NCI-H446 (cell line): ENCODE measurements around the gene SGK1.
"Not testable (repeated sequence)": the region's sequence is repeated elsewhere in the genome, so short reads cannot be mapped to it uniquely, and the experiment has no call there.

Experiments used
- DNase-seq, 2 experiments: peaks; one replicate each; lab custom pipeline; 2025; lab: John Stamatoyannopoulos, UW

The SGK1 gene

DNA sequence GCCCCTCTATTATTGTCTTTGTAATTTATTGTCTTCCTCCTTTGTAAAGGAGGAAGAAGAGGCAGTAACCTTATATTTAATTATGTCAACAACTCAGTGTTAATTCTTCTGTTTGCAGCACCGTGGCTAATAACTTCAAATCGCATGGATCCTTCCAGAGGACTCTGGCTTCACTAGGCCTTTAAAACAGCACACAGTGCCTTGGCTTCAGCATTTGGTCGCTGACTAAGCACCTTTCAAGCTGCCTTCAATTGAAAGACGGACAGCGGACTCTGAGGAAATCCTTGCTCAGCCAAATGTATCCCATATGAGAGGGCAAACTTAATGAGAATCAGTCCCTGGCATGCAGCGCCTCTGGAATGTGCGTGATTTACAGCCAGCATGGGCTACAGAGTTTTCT lies 64.2 kb downstream of the SGK1 start:
- DNase-seq: peak in 1 of 2 experiments; percentile 60

DNA sequence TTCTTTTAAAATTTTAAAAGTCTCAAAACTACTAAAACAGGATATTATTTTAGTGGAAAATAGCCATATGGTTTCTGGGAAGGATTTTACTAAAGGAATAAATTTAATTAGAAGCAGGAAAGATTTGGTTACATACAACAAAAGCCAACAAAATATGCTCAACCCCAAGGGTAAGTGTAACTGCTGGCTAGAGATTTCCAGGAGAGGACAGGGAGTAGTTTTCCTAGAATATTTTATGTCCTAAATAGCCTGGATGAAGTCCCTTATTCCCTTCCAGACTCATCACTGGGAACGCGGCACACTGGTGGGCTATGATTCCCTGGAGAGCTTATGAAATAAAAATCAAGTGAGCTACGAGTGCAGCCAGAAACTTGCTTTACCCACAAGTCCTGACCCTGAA lies 66.6 kb downstream of the SGK1 start:
- DNase-seq: no peak

DNA sequence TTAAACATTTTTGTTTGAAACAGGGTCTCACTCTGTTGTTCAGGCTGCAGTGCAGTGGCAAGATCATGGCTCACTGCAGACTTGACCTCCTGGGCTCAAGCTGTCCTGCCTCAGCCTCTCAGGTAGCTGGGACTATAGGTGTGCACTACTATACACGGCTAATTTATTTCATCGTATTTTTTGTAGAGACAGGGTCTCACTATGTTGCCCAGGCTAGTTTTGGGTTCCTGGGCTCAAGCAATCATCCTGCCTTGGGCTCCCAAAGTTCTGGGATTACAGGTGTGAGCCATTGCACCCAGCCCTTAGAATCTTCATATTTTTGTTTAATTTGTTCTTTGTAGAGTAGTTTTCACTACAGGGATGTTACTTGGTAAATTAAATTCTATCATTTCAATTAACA lies 67.1 kb downstream of the SGK1 start:
- no peak for DNase-seq

DNA sequence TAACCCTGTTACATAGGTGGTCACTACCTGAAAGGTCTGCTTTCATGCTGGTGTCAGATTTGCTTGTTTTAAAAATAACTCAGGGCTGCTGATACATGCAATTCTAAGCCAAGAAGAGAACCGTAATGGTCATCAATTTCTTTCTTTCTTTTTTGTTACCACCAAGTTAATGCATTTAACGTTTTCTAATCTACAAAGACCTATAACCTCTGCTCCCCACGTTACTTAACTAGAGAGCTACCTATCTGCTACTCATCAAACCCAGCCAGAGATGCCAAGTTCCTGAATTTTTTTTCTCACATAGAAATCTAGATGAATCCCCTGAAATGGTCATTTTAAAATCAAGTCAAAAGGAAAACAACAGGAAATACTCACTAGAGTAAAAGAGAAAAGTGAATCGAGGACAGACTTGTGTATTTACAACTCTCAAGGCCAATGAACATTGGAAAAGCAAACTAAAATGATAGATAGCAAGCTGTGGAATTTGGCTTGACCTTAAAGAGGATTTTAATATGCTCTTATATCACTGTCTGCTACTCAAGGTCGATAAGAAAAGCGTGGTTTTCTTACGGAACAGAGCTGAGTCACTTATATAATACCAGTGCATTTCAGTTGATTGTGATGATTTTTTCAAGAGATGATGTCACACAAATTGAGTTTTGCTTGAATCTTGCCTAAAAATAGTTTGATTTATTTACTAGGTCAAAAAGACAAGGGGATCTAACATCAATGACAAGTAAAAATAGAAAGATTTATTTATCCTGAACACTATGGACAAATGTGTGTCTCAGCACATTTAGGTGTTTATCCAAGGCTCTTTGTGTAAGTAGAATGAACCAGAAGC lies 67.9 kb downstream of the SGK1 start:
- DNase-seq: no peak

DNA sequence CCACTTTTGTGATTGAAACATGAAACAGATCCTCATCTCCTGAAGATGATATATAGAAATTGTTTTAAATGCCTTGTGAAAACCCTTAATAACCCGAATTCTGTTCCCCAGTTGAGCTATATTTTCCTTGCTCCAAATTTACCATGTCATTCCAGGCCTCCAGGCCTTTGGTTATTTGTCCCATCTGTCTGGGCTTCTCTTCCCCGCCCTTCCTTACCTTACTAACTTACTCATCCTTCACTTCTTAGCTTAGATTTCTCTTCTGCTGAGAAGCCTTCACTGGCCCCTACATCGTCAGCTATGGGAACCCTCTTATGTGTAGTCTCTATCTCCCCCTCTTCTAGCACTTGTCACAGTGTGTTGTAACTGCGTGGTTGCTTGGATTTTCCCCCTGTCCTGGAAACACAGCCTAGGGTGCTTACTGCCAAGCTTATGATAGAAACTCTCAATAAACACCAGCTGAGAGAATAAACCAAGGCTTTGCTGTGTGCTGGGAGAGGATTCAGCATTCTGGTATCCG lies 68.6 kb downstream of the SGK1 start:
- DNase-seq: no peak

DNA sequence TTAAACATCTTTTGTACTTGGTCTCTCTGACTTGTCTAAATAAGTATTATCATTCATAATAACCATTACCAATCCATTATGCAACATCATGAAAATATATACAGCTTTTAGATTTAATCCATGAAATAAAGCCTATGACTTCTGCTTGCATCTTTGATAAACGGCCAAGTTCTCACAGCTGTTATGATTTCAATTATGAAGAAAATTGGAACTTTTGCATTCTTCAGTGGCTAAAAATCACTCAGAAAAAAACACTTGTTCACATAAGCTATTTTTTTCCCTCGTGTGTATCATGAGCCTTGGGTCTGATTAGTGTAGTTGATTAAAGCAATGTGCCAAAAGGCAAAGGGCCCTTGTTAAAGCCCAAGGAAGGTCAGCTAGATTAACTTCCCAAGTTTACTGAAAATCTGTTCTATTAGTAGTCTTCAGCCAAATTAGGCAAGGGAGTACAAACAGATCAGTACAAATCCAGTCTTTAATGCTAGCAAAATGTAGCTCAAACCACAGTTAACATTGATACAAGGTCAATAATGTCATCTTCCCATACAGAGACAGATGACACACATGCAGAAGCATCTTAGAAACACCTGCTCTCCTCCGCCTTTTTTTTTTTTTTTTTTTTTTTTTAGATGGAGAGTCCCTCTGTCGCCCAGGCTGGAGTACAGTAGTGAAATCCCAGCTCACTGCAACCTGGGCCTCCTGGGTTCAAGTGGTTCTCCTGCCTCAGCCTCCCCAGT lies 69.9 kb downstream of the SGK1 start:
- peak in 1 of 2 experiments; percentile 23 for DNase-seq

DNA sequence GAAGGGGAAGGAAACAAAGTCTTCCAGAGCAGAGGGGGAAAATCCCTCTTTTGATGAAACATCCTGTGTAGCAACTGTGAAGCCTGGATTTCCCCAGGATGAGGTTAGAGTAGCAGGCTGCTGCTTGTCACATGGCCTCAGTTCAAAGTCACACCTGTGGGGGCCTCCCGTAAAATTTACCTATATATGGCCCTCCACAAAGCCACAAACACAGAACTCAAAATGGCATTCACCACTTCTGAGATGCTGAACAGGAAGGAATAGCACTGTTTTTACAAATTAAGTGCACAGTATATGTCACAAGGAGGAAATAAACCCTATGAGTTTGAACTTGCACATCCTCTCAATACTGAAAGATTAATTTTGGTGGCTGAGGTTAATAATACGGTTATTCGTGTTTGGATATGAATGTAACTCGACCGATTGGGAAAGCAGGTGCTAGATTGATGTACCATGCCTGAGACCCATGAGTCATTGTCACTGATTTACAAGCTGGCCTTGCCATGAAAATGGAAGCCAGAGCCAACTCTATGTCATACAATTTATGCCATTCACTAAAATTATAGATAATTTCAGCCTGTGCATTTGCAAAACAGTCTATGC lies 70.6 kb downstream of the SGK1 start:
- peak in 1 of 2 experiments; percentile 28 for DNase-seq

DNA sequence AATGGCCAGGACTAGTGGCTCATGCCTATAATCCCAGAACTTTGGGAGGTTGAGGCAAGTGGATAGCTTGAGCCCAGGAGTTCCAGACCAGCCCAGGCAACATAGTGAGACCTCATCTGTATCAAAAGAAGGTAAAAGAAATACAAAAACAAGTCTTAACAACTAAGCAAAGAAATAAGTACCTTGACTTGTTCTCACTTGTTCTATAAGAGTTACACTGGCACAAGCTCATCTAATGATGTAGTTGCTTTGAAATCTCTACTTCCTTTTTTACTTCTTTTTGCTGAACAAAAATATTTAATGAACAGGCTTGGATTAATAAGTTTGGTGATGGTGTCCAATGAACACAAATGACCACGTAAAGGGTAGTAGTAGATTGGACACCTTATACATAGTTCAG lies 72.2 kb downstream of the SGK1 start:
- DNase-seq: no peak

DNA sequence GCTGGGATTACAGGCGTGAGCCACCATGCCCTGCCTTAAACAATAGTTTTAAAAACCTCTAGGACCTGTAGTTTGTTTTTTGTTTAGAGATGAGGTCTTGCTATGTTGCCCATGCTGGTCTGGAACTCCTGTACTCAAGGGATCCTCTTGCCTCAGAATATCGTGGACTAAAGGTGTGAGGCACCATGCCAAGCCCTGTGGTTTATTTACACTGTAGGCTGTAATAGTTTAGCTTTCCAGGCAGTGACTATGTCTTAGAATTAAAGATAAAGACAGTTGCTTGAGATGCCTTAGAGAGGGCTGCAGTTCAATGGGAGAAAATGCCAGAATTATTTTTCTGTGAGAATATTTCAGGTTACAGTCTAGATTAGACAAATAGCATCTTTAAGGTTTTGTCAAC lies 72.9 kb downstream of the SGK1 start:
- no peak for DNase-seq

DNA sequence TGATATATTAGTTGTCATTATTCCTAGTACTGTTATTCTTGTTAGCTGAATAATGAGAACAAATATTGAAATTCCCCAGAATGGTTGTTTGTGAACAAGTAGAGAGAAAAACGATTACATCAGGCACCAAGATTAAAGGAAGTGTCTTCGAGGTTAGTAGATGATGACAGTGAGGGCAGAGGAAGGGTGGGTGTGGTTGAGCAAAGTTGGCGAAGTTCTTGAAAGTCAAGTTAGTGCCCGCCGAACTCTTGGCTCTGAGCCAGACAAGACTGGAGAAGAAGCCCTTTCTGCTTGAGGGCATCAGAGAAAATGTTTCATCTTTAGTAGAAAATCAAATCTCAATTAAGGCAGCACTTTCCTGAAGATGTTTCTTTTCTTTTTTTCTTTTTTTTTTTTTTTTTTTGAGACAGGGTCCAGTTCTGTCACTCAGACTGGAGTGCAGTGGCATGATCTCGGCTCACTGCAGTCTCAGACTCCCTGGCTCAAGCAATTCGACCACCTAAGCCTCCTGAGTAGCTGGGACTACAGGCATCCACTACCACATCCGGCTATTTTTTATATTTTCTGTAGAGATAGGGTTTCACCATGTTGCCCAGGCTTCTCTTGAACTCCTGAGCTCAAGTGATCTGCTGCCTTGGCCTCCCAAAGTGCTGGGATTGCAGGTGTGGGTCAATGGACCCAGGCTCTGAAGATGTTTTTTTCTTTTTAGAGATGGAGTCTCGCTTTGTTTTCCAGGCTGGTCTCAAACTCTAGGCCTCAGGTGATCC lies 77.1 kb downstream of the SGK1 start:
- no peak for DNase-seq

DNA sequence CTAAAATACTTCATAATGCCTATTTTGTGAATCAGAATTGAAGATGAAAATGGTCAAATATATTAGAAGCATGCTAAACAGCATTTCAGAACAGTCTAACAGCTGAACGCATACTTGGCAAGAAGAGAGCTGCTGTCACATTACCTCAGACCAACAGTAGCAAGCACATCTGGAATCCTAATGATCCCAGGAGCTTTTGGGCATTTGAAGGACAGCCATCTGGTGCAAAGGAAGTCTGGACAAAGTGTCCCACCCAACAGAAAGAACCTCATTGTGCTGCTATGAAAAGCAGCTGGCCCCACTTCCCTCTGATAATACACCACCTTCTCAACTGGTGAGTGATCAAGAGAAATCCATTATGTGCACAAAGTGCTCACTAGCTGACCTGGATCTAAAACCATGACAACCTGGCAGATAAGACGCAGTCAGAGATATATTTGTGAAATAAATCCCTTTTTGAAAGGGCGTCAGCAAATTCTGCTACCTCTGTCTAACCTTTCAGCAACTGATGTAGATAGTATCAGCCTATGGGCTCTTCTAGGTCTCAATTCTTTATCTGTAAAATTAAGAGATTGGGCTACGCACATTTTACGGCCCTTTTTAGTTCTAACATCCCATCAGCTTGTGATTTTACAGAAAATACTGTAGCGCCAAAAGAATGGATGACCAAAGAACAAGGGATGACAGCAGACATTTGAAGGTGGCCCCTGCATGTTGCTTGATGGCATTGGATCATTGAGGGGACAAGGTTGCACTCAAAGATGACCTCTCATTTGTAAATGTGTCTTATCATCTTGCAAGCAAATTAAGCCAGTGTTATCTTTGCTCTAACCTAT lies 78.7 kb downstream of the SGK1 start:
- no peak for DNase-seq

DNA sequence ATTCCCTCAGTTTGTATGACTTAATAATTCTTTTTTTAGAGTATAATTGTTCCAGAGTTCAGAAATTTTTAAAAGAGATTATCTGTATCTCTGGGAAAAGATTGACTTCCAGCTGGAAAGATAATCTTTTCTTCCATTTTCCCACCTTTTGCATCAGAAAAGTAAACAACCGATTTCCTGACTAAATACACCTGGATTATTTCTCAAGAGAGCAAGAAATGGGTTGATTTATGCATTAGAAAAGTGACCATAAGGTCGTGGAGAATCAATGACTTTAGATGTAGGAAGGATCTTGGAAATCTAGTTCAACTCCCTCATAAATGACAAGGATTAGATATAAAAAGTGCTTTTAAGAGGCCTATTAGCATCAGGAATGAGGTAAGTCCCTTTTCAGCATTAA lies 79.9 kb downstream of the SGK1 start:
- no peak for DNase-seq

DNA sequence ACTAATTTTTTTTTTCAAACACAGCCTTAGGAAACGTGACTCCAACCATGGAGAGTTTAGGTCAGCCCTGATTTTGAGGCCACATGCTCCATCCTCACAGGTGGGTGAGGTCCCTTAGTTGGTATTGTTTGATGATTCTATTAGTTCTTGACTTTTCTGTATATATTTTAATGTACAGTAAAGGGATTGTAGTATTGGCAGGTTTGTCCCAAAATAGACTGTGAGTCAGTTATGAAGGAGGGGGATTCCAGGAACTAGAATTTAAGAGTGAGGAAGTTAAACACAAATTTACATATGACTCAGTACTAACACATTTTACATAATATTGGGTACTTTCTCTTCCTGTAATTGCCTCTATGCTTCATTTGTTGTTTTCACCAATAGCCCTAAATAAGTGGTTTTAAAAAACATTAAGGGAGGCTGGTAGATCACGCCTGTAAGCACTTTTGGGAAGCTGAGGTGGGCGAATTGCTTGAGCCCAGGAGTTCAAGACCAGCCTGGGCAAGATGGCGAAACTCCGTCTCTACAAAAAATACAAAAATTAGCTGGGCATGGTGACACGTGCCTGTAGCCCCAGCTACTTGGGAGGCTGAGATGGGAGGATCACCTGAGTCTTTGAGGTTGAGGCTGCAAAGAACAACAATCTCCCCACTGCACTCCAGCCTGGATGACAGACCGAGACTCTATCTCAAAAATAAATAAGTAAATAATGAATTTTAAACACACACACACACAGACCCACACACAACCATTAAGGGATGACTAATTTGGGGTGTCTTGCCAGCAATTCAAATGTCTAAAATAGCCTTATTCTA lies 81.8 kb downstream of the SGK1 start:
- no peak for DNase-seq

DNA sequence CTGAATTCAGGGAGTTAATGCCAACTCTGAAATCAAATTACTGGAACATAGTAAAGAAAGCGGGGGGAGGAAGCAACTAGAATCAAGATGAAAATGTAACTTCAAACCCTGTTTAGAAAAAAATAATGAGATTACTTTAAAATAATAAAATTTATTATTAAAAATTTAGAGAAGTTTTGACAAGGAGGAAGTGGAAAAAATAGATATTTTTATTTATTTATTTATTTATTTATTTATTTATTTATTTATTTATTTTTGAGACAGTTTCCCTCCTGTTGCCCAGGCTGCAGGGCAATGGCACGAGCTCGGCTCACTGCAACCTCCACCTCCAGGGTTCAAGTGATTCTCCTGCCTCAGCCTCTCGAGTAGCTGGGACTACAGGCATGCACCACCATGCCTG lies 82.6 kb downstream of the SGK1 start:
- not testable (repeated sequence) for DNase-seq

DNA sequence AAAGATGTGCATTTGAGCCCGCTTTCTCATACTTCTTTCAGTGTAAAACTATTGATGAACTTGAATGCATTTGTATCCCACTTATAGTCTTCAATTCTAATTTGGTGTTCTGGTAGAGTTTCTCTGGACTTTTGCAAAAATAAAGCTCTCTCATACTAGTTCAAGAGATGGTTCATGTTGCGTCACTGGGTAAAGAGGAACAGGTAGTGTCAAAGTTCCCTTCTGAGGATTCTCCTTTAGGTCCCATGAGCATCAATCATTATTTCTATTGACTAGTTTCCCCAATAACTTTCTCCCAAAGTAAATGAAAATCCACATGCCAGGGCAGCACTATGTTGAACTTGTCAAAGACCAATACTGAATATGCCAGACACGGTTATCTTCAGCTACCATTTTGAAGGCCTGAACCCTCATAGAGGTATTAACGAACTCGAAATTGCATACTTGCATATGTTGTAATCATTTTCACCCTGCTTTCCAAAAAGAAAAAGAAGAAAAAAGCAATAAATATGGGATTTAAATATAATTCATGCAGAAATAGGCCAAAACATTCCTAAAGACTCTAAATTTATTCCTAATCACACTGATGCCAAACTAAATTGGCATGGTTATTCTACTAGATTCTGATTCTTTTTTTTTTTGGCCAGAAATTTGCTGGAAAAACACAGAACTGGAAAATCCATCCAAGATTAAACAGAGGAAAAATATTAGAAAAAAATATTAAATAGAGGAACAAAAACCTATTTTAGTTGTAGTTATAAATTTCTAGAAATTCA lies 84.5 kb downstream of the SGK1 start:
- no peak for DNase-seq

DNA sequence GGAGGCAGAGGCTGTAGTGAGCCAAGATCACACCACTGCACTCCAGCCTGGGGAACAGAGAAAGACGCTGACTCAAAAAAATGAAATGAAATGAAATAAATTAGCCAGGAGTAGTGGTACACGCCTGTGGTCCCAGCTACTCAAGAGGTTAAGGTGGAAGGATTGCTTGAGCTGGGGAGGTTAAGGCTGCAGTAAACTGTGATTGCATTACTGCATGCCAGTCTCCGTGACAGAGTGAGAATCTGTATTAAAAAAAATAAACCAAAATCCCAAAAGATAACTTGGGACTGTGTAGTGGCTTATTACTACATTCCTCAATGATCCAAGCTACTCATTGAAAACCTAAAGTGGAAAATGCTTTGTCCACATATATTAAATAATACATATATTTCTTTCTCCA lies 87.0 kb downstream of the SGK1 start:
- DNase-seq: no peak

DNA sequence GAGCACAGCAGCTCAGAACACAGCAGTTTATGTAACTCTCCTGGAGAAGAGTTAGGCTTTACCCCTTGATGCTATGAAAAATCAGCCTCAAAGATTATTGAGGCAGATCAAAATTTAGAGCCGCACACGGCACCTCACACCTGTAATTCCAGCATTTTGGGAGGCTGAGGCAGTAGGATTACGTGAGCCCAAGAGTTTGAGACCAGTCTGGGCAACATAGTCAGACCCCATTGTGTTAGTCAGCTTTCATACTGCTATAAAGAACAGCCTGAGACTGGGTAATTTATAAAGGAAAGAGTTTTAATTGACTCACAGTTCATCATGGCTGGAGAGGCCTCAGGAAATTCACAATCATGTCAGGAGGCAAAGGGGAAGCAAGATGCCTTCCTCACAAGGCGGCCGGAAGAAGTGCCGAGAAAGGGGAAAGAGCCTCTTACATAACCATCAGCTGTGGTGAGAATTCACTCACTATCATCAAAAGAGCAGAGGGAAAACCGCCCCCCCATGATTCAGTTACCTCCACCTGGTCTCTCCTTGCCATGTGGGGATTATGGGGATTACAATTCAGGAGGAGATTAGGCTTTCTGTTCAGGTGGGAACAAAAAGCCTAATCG lies 87.7 kb downstream of the SGK1 start:
- no peak for DNase-seq

DNA sequence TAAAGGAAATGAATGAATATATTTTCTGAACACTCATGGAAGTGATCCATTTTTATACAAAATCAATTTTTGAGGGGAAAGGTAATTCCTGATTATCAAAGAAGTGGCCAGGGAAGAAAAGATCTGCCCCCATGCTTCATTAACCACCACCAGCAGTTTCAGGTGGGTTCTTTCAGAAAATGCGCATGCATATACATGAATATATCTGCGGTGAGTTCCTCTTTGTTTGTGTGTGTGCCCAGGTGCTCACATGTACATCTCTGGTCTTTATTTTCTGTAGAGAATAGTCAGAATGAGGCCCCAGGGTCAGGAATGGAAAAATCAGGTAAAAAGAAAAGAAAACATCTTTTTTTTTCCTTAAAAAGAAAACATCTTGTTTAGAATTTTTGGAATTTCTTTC lies 88.4 kb downstream of the SGK1 start:
- no peak for DNase-seq

DNA sequence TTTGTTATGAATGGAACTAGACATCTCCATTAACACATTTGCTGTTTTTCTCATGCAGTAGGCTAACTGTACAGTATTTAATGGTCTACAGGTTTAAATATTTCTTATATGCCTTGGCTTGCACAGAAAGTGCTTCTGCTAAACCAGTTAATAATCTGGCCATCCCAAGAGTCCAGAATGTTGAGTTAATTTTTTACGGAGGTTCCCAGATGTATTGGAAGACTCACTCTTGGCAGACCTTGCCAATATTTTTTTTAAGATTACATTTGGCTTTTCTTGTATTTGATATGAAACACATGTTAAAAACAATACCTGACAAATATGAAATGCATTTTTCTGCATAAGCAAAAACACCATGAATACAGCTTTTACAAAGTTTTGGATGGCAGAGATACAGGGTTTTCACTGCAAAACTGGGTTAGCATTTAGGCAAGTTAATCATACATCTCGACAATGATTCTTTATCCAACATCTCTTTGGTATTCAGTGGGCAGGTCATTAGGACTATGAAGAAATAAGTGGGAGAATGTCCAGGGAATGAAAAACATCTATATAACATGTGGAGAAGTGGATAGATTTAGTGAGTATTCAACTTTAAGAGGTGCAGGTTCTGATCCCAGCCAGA lies 94.0 kb downstream of the SGK1 start:
- DNase-seq: no peak
